Activated B cell treated with CpG ODN at 0.5 μM for 24 hours (primary cell): ENCODE measurements around the gene GOLGA3. TPM values are rescaled to one million over a fixed set of nuclear protein-coding genes. Genes with fewer than 3 reads are reported as not detected.
"Not testable (repeated sequence)": the region's sequence is repeated elsewhere in the genome, so short reads cannot be mapped to it uniquely, and the experiment has no call there.

Experiments used
- ATAC-seq: fragments of 200-7000 bp; cut with Tn5 transposase; one replicate; pipeline ENCODE4 v1.10.0; 2021; ENCODE audit warnings: low read depth, mild to moderate bottlenecking, moderate library complexity
- CTCF ChIA-PET: fragments of 350-600 bp; sonication (Branson Sonifier 250); formaldehyde crosslinking; loops from one replicate; lab custom pipeline; 2021; ENCODE audit warnings: antibody characterized with exemption; lab: Charles Lee
- POLR2A ChIA-PET: fragments of 350-600 bp; sonication (Branson Sonifier 250); formaldehyde crosslinking; loops from one replicate; lab custom pipeline; 2021; ENCODE audit warnings: antibody characterized with exemption; lab: Charles Lee
- DNase-seq: peaks from one replicate; pipeline ENCODE4 v3.0.0; 2022
- H3K27ac Mint-ChIP-seq: one replicate; pipeline ENCODE4 v1.8.0; 2020; ENCODE audit warnings: mixed read lengths
- H3K27me3 Mint-ChIP-seq: one replicate; pipeline ENCODE4 v1.8.0; 2021; ENCODE audit warnings: mixed read lengths
- H3K36me3 Mint-ChIP-seq: one replicate; pipeline ENCODE4 v1.8.0; 2021; ENCODE audit warnings: low read depth, mixed read lengths
- H3K4me1 Mint-ChIP-seq: one replicate; pipeline ENCODE4 v1.8.0; 2021; ENCODE audit warnings: mixed read lengths
- H3K4me3 Mint-ChIP-seq: one replicate; pipeline ENCODE4 v1.8.0; 2020; ENCODE audit warnings: mild to moderate bottlenecking, mixed read lengths
- H3K9me3 Mint-ChIP-seq: one replicate; pipeline ENCODE4 v1.8.0; 2020; ENCODE audit warnings: mixed read lengths
- CTCF ChIP-seq: fragments of 200-600 bp; IDR thresholded peaks from one replicate; pipeline ENCODE4 v1.8.0; 2022; ENCODE audit warnings: antibody characterized with exemption, mild to moderate bottlenecking
- intact Hi-C: fragments of 100-400 bp; cut with micrococcal nuclease; formaldehyde crosslinking; loops from one replicate; pipeline ENCODE4 v1.15.1; 2024
- total RNA-seq: library from RNA; stranded (reverse); gene quantifications from 2 replicates; pipeline ENCODE4 v1.2.3, GENCODE V29; 2022

GOLGA3 gene
- total RNA-seq, 1 donor from 2014 or later, result 52.4 TPM

DNA sequence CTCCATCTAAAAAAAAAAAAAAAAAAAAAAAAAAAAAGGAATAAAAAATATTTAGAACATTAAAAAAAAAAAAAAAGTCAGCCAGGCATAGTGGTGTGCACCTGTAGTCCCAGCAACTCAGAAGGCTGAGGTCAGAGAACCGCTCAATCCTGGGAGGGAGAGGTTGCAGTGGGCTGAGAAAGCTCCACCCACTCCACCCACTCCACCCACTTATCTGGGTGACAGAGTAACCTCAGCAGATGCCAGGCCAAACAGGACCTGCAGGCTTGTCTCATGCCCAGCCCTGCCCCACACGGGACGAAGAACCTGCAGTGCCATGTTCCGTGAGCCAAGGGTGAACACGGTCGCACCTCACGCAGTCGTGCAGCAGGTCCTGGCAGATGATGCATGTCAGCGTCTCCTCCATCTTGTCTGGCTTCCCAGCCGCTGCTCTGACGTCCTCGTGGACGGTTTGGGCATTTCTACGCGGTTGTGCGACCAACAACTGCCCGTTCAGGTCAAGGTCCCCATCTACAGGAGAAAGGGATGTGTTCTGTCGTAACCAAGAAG lies 30.1 kb upstream of the GOLGA3 start:
- Mint-ChIP-seq H3K9me3 (no peaks in the 10 kb centered on the region), H3K27ac (no peak overlapping the region), H3K4me1 (no peaks in the 10 kb centered on the region), H3K4me3 (no peak overlapping the region), H3K36me3 (peaks cover 65% of the 10 kb centered on the region), H3K27me3 (no peaks in the 10 kb centered on the region)
- intact Hi-C loops, result no loop called here
- POLR2A ChIA-PET, result no interaction called here
- CTCF ChIA-PET, result no interaction called here
- no peak for TF ChIP-seq CTCF
- DNase-seq (no peak), ATAC-seq (no peak)

GRCh38 chr12:132857019-132857418 lies 28.4 kb upstream of the GOLGA3 start:
- CTCF ChIA-PET, intact Hi-C loops, POLR2A ChIA-PET, H3K9me3 Mint-ChIP-seq, H3K27ac Mint-ChIP-seq, ATAC-seq, H3K27me3 Mint-ChIP-seq, H3K4me1 Mint-ChIP-seq, H3K4me3 Mint-ChIP-seq, DNase-seq: not testable (repeated sequence)
- peaks cover 76% of the 10 kb centered on the region for H3K36me3 Mint-ChIP-seq

- ChIA-PET POLR2A (no interaction called here), CTCF (no interaction called here)
- intact Hi-C loops, result no loop called here
- no peak for DNase-seq
- Mint-ChIP-seq H3K36me3 (peaks cover 76% of the 10 kb centered on the region), H3K27ac (no peak overlapping the region), H3K9me3 (no peaks in the 10 kb centered on the region), H3K4me1 (no peaks in the 10 kb centered on the region), H3K27me3 (no peaks in the 10 kb centered on the region), H3K4me3 (no peak overlapping the region)
- no peak for ATAC-seq
- no peak for TF ChIP-seq CTCF
Observed at GRCh38 chr12:132856581-132856980, 27.9 kb upstream of the GOLGA3 start.

DNA sequence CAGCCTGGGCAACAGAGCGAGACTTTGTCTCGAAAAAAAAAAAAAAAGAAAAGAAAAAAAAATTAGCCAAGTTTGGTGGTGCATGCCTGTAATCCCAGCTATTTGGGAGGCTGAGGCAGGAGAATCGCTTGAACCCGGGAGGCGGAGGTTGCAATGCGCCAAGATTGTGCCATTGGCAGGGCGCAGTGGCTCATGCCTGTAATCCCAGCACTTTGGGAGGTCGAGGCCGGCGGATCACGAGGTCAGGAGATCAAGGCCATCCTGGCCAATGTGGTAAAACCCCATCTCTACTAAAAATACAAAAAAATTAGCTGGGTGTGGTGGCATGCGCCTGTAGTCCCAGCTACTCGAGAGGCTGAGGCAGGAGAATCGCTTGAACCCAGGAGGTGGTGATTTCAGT lies 26.5 kb upstream of the GOLGA3 start:
- H3K4me3 Mint-ChIP-seq, H3K4me1 Mint-ChIP-seq, H3K27ac Mint-ChIP-seq, DNase-seq, H3K27me3 Mint-ChIP-seq, H3K9me3 Mint-ChIP-seq, intact Hi-C loops, ATAC-seq, CTCF ChIA-PET, POLR2A ChIA-PET: not testable (repeated sequence)
- H3K36me3 Mint-ChIP-seq, result peaks cover 75% of the 10 kb centered on the region

- Mint-ChIP-seq H3K9me3 (no peaks in the 10 kb centered on the region), H3K27ac (no peak overlapping the region), H3K4me1 (no peaks in the 10 kb centered on the region), H3K27me3 (no peaks in the 10 kb centered on the region), H3K4me3 (no peak overlapping the region), H3K36me3 (peaks cover 72% of the 10 kb centered on the region)
- intact Hi-C loops, result no loop called here
- DNase-seq (no peak), ATAC-seq (no peak)
- ChIA-PET POLR2A (no interaction called here), CTCF (no interaction called here)
- no peak for TF ChIP-seq CTCF
Observed at GRCh38 chr12:132853285-132854092, 24.8 kb upstream of the GOLGA3 start.

GRCh38 chr12:132852496-132852895 lies 23.8 kb upstream of the GOLGA3 start:
- intact Hi-C loops, result no loop called here
- peaks cover 73% of the 10 kb centered on the region for H3K36me3 Mint-ChIP-seq
- DNase-seq, result no peak
- ChIA-PET CTCF (no interaction called here), POLR2A (no interaction called here)
- no peaks in the 10 kb centered on the region for H3K4me1 Mint-ChIP-seq
- H3K9me3 Mint-ChIP-seq, result no peaks in the 10 kb centered on the region
- no peaks in the 10 kb centered on the region for H3K27me3 Mint-ChIP-seq
- ATAC-seq, result no peak
- no peak overlapping the region for H3K4me3 Mint-ChIP-seq
- no peak overlapping the region for H3K27ac Mint-ChIP-seq
- no peak for TF ChIP-seq CTCF
